ENCODE data around the gene ABCC11. TPM values are rescaled to one million over a fixed set of nuclear protein-coding genes. Genes with fewer than 3 reads are reported as not detected.

The ABCC11 gene
- polyA plus RNA-seq, 3 donors: 0.26 to 0.53 (median 0.36) TPM

GRCh38 chr16:48164907-48165715, 82.2 kb downstream of the ABCC11 start:
- peak; percentile 42 for DNase-seq

- no peak for DNase-seq
Observed at GRCh38 chr16:48162839-48163410, 84.4 kb downstream of the ABCC11 start.

GRCh38 chr16:48161906-48162305, 85.4 kb downstream of the ABCC11 start:
- no peak for DNase-seq

- DNase-seq: no peak
Observed at GRCh38 chr16:48160575-48160974, 86.8 kb downstream of the ABCC11 start.

- DNase-seq: no peak
Observed at GRCh38 chr16:48158296-48158695, 89.0 kb downstream of the ABCC11 start.

DNA sequence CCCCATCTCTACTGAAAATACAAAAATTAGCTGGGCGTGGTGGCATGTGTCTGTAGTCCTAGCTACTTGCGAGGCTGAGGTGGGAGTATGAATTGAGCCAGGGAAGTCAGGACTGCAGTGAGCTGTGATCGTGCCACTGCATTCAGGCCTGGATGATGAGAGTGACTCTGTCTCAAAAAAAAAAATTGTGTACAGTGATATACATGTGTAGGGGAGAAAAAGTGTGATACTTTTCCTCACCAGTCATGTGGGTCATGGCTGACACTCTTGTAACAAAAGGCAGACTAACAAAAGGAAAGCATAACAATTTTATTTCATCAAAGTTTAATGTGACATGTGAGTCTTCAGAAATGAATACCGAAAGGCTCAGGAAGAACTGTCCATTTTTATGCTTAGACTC, 89.5 kb downstream of the ABCC11 start:
- DNase-seq: no peak

DNA sequence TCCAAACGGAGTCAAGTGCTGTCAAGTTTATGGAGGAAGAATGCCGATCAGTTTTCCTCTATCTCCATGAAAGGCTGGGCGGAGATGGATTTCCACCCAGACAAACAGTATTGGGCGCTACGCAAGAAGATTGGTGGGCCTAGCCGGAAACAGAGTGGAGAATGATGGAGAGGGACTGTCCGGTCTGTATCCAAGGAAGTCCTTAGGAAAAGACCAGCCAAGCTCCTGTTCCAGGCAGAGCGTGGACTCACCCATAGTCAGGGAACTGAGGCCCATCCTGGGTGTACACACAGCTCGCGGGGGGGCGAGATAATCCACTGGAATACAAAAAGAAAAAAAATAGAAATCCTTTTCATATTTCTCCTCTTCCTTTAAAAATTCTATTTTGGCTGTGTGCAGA, 90.0 kb downstream of the ABCC11 start:
- DNase-seq: no peak

GRCh38 chr16:48156790-48157209, 90.5 kb downstream of the ABCC11 start:
- DNase-seq: peak; percentile 67

GRCh38 chr16:48155926-48156789, 91.2 kb downstream of the ABCC11 start, which contains the start of gene ABCC12:
Gene ABCC12 (minus strand): TSS chr16:48155993. CDS start chr16:48146424, 9,569 bp downstream.
- no peak for DNase-seq

DNA sequence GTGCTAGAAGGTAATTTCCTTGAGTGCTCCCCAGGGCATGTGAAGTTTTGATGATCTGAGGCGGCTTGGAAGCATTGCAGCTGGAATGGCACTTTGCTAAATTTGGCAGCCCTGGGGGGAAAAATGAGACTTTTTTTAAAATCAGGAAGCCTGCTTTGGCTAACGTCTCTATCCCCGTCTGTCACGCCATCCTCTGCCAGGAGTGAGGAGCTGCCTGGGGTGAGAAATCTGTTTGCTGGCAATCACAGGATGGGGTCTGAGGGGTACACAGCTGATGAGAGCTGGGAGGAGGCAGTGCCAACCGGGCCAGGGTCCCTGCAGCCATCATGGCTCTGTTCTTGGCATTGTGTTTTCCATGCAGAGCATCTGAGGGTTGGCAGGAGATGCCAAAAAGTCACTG, 93.6 kb downstream of the ABCC11 start:
- no peak for DNase-seq

DNA sequence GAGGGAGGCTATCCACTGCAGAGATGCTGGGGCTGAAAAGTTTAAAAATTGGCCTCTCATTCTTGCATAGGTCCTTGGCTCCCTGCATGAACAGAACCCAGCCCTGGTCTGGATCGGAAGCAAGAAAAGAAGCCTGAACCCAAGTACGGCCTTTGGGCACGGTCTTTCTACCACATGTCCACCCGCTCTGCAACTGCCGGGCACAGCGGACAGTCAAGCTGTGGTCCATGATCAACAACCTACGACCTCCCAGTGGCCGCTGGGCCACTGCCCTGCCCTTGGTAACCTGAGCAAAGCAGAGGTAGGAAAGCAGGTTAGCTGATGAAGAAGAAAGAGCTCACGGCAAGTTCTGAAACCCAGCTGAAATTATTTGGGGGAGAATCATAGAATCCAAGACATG, 95.1 kb downstream of the ABCC11 start:
- no peak for DNase-seq

- DNase-seq: no peak
Observed at GRCh38 chr16:48150707-48151106, 96.6 kb downstream of the ABCC11 start.

DNA sequence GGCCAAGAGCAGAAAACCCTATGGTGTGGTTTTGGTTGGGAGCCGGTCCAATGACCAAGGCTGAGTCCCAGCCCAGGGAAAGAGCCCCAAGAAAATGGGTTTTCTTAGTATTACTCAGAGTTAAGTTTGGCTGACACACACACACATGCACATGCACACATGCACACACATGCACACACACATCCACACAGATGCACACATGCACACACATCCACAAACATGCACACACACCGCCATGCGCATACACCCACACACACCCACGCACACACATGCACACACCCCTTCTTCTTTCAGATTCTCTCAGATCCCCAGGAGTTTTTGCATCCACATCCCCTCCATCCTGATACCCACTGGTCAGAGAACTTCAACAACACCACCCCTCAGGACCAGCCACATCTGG, 100.6 kb downstream of the ABCC11 start:
- DNase-seq: no peak

GRCh38 chr16:48146131-48146530, 101.2 kb downstream of the ABCC11 start:
- DNase-seq: no peak

- no peak for DNase-seq
Observed at GRCh38 chr16:48143812-48144368, 103.4 kb downstream of the ABCC11 start.

DNA sequence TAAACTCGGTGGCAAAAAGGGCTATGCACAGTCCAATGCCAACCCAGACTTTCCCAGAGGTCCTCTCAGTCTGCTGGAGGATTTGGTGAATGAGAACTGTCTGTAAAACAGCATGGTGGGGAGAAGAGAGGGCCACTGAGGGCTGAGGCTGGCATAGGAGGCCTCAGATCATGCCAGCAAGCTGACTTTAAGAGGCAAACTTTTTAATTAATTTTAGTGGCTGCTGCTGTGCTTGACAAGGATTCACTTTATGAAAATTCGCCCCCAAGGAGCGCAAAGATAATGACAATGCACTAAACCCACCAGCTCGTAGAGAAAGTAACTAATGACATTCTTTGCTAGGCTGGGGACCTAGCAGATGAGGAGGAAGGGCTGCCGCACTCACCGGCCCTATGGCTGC, 106.5 kb downstream of the ABCC11 start:
- DNase-seq: no peak

GRCh38 chr16:48139517-48139916, 107.8 kb downstream of the ABCC11 start:
- no peak for DNase-seq

GRCh38 chr16:48138543-48138942, 108.8 kb downstream of the ABCC11 start:
- no peak for DNase-seq

- no peak for DNase-seq
Observed at GRCh38 chr16:48137822-48138221, 109.5 kb downstream of the ABCC11 start.

DNA sequence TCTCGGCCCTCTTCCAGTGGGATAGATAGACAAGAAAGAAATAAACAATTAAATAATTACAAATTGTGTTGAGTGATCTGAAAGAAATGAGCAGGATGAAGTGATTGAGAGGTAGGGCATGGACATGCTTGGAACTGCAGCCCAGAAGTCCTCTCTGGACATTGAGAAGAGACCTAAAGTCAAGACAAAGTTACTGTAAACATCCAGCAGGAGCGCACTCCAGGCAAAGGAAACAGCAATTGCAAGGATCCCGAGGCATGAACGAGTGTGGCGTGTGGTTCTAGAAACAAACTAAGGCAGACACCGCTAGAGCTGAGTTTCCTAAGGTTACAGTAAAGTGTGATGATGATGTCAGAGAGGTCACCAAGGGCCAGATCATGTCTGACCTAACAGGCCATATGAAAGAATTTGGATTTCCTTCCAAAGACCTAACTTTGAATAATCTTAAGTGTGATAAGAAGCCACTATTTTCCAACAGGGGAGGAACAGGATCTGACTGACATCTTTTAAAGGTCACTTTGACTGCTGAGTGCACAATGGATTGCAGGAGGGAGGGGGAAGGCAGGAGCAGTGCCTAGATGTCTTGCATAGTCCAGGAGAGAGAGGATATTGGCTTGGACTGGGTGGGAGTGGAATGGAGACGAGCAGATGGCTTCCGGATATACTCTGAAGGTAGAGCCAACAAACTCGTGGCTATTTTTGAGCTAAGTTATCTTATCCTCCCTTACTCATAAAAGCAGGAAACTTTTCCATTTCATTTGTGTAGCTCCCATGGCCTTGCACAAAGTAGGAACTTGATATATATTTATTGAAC, 110.6 kb downstream of the ABCC11 start:
- DNase-seq: no peak

- no peak for DNase-seq
Observed at GRCh38 chr16:48133455-48134211, 113.7 kb downstream of the ABCC11 start.
